HG03066 (cell line): ENCODE measurements around the gene FBXW10.
"Not testable (repeated sequence)": the region's sequence is repeated elsewhere in the genome, so short reads cannot be mapped to it uniquely, and the experiment has no call there.

Source experiments
- ATAC-seq: cut with Tn5 transposase; IDR thresholded peaks from one replicate; pipeline ENCODE4 v1.9.1; 2021; ENCODE audit warnings: low read depth; ENCODE audit not compliant: unreplicated experiment

The FBXW10 gene

DNA sequence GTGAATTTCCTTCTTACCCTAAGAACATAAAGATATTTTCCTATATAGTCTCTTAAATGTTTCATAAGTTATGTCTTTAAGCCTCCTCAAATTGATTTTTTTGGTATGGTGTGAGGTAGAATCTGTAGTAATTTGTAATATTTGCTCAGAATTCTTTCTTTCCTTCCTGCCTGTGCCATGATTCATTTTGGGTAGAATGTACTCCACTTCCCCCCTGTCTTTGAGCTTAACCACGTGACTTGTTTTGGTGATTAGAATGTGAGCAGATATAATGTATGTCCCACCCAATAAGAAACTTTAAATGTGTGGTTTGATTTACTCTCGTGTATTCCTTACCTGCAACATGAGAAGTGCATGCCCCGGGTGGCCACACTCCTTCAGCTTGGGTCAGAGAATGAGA lies 77.6 kb downstream of the FBXW10 start:
- ATAC-seq = not testable (repeated sequence)

- not testable (repeated sequence) for ATAC-seq
Observed at GRCh38 chr17:18827613-18828012, 83.8 kb downstream of the FBXW10 start.
